ENCODE measurements around the gene CFAP119.

GRCh38 chr16:30750876-30751465 lies 10.9 kb downstream of the CFAP119 start:
- TF ChIP-seq CTCF (IDR thresholded peaks at IDR 0.05; ENCODE audit: poor library complexity, severe bottlenecking) (no peak), EZH2 (IDR thresholded peaks at IDR 0.05; ENCODE audit: borderline replicate concordance, insufficient read depth, low read length, poor library complexity, severe bottlenecking) (no peak), TAF1 (IDR thresholded peaks at IDR 0.05; ENCODE audit: low read depth) (no peak), SMC3 (conservative IDR thresholded peaks at IDR 0.05; ENCODE audit: poor library complexity) (no peak), RAD21 (conservative IDR thresholded peaks at IDR 0.05) (no peak), EP300 (conservative IDR thresholded peaks at IDR 0.05; ENCODE audit: poor library complexity, severe bottlenecking) (no peak), POLR2AphosphoS5 (IDR thresholded peaks at IDR 0.05) (no peak)
- TF ChIP-seq, protein P1, sequence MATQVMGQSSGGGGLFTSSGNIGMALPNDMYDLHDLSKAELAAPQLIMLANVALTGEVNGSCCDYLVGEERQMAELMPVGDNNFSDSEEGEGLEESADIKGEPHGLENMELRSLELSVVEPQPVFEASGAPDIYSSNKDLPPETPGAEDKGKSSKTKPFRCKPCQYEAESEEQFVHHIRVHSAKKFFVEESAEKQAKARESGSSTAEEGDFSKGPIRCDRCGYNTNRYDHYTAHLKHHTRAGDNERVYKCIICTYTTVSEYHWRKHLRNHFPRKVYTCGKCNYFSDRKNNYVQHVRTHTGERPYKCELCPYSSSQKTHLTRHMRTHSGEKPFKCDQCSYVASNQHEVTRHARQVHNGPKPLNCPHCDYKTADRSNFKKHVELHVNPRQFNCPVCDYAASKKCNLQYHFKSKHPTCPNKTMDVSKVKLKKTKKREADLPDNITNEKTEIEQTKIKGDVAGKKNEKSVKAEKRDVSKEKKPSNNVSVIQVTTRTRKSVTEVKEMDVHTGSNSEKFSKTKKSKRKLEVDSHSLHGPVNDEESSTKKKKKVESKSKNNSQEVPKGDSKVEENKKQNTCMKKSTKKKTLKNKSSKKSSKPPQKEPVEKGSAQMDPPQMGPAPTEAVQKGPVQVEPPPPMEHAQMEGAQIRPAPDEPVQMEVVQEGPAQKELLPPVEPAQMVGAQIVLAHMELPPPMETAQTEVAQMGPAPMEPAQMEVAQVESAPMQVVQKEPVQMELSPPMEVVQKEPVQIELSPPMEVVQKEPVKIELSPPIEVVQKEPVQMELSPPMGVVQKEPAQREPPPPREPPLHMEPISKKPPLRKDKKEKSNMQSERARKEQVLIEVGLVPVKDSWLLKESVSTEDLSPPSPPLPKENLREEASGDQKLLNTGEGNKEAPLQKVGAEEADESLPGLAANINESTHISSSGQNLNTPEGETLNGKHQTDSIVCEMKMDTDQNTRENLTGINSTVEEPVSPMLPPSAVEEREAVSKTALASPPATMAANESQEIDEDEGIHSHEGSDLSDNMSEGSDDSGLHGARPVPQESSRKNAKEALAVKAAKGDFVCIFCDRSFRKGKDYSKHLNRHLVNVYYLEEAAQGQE (IDR thresholded peaks at IDR 0.05; ENCODE audit: borderline replicate concordance) = no peak

Measured in neural cell (in vitro differentiated cells).